ENCODE data around the gene TUBGCP6.
A peak's percentile ranks its signal among the peaks of the same experiment; 100 is the strongest.

The TUBGCP6 gene

DNA sequence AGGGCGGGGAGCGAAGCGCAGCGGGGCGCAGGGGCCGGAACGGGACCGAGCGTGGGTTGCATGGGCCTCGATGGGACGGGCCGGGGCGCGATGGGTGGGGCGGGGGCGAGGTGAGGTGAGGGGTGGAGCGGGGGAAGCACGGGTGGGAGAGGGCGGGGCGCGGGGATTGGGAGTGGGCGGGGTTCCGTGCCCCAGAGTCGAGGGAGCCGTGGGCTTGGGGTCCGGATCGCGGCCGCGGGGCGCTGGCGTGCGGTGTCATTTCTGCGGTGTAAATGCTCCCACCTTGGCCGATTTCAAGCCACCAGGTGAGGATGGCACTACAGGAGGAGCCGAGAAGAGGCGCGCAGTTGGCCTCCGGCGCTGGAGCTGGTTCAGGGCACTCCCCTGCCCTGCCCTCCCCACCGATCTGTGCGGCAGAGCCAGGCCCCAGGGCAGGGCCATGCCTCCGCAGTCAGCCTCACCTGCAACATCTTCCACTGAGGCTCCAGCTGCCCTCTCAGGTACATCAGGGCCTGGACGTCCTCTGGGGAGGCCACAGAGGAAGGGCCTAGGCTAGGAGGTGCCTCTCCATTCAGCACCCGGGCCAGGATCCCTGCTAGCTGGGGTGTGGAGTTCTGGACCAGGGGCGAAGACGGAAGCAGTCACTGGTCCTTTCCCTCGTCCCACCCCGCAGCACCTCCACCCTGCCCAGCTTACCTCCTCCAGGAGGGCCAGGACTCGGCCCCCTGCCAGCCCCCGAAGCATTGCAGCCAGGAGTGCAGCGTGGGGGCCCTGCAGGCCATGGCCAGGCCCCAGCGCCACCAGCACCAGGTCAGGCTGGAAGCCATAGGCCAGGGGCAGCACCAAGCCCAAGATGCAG lies 620 bp upstream of the TUBGCP6 start:
- Mint-ChIP-seq H3K27me3 (no peaks in the 10 kb centered on the region), H3K4me3 (peak overlapping the region; percentile 98), H3K27ac (peak overlapping the region; percentile 96), H3K4me1 (peaks cover 30% of the 10 kb centered on the region), H3K36me3 (peaks cover 4% of the 10 kb centered on the region), H3K9me3 (no peaks in the 10 kb centered on the region)
- DNase-seq (ENCODE audit: low spot score in 2 of 2) (no peak), ATAC-seq (ENCODE audit: low read depth) (peak; percentile 23)

DNA sequence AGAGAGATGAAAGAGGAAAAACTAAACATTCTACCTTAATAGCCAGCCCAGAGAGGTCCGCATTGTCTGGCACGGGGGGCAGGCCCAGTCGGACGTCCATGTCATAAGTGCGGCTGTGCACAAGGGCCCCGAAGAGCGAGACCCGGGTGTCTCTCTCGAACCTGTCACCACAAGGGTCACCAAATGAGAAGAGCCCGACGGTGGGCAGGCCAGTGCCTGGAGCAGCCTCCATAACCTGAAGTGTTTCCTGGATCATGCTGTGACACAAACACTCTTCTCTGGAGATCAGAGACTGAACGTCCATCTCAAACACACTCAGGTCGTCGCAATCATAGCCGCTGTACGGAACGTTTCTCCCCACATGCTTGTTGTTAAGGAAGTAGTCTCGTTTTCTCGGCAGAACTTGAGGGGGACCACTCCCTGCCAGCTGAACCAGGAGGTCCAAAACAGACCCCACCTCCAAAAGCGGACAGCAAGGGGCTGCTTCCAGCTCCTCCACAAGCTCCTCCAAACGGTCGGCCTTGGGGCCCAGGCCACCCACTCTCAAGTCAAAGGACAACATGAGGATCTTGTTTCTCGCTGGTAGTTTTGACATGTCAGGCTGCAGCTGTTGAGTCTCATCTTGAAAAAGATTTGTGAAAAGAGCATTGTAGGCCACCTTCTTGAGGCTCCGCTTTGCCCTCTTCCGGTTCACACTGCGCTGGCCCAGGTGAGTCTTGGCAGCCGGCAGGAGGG lies 971 bp downstream of the TUBGCP6 start:
- no peaks in the 10 kb centered on the region for H3K9me3 Mint-ChIP-seq
- H3K4me1 Mint-ChIP-seq: peaks cover 30% of the 10 kb centered on the region
- peaks cover 8% of the 10 kb centered on the region for H3K36me3 Mint-ChIP-seq
- DNase-seq (ENCODE audit: low spot score in 2 of 2) (no peak), ATAC-seq (ENCODE audit: low read depth) (no peak)
- H3K27ac Mint-ChIP-seq: peak overlapping the region; percentile 96
- no peaks in the 10 kb centered on the region for H3K27me3 Mint-ChIP-seq
- H3K4me3 Mint-ChIP-seq: peak overlapping the region; percentile 98

DNA sequence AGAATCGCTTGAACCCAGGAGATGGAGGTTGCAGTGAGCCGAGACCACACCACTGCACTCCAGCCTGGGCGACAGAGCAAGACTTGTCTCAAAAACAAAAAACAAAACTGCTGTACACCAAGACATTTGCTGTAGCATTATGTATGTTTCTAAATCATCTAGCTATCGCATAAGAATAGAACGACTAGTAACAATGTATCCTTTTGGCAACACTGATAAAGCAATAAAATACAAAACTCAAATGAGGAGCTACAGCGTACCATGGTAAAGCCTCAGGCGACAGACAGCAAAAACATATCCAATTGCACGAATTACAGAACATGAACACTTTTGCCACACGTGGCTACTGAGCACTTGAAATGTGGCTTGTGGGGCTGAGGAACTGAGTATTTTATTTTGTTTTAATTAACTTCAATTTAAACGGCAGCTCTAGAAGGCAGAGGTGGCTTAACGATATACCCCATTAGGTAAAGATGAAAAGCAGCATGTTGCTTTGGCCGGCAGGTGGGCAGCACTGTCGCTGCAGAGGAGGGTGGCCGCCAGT lies 2.3 kb downstream of the TUBGCP6 start:
- ATAC-seq (ENCODE audit: low read depth) (no peak), DNase-seq (ENCODE audit: low spot score in 2 of 2) (no peak)
- H3K36me3 Mint-ChIP-seq: peaks cover 11% of the 10 kb centered on the region
- no peaks in the 10 kb centered on the region for H3K27me3 Mint-ChIP-seq
- H3K4me1 Mint-ChIP-seq: peaks cover 29% of the 10 kb centered on the region
- H3K4me3 Mint-ChIP-seq: peak overlapping the region; percentile 98
- H3K27ac Mint-ChIP-seq: peak overlapping the region; percentile 45
- no peaks in the 10 kb centered on the region for H3K9me3 Mint-ChIP-seq

DNA sequence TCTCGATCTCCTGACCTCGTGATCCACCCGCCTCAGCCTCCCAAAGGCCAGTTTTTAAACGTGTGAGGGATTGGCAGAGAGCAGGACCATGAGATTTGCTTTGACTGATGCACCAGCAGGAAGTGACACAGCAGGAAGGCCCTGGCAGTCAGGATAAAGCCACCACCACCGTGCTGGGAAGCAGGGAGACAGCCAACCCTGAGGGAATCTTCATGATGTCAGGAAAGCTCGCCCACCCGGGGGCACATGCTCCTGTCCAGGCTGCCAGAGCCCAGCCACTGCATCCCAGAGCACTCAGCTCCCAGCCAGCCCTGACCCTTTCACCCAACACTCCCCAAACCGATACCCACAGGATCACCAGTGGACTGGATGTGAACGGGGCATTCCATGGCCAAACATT lies 6.1 kb downstream of the TUBGCP6 start:
- H3K27ac Mint-ChIP-seq: no peak overlapping the region
- ATAC-seq (ENCODE audit: low read depth) (no peak), DNase-seq (ENCODE audit: low spot score in 2 of 2) (no peak)
- H3K9me3 Mint-ChIP-seq: no peaks in the 10 kb centered on the region
- H3K36me3 Mint-ChIP-seq: peaks cover 23% of the 10 kb centered on the region
- H3K4me3 Mint-ChIP-seq: no peak overlapping the region
- peaks cover 42% of the 10 kb centered on the region for H3K4me1 Mint-ChIP-seq
- no peaks in the 10 kb centered on the region for H3K27me3 Mint-ChIP-seq

DNA sequence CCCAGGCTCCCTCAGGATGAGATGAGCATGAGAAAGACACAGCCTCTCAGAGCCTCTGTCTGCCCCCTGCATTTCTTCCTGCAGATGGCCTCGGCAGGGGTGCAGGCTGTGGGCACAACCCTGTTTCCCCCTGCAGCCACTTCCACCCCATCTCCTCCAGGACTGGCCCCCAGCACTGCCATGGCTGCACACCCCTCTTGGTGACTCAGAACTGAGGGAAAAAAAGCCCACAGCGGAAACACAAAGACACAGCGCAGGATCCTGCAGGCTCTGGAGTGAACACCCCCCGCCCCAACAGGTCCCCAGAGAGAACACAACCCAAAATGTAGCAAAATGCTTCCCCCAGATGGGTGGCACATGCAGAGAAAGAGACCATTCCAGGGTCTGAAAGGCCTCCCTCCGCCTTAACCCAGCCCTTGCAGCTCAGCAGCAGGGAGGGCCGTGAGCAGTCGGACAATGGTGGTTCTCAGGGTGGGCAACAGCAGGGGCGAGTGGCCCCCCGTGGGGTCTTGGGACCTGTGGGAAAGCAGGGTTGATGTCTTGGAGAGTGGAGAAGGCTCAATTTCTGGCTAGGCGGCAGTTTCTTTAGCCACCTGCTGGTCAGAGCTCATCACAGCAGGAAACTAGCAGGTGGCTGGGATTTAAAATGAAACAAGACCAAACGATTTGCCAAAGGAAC lies 8.0 kb downstream of the TUBGCP6 start:
- peaks cover 29% of the 10 kb centered on the region for H3K36me3 Mint-ChIP-seq
- DNase-seq (ENCODE audit: low spot score in 2 of 2) (no peak), ATAC-seq (ENCODE audit: low read depth) (peak; percentile 29)
- H3K4me1 Mint-ChIP-seq: peaks cover 32% of the 10 kb centered on the region
- H3K27me3 Mint-ChIP-seq: no peaks in the 10 kb centered on the region
- H3K27ac Mint-ChIP-seq: no peak overlapping the region
- no peak overlapping the region for H3K4me3 Mint-ChIP-seq
- H3K9me3 Mint-ChIP-seq: no peaks in the 10 kb centered on the region

DNA sequence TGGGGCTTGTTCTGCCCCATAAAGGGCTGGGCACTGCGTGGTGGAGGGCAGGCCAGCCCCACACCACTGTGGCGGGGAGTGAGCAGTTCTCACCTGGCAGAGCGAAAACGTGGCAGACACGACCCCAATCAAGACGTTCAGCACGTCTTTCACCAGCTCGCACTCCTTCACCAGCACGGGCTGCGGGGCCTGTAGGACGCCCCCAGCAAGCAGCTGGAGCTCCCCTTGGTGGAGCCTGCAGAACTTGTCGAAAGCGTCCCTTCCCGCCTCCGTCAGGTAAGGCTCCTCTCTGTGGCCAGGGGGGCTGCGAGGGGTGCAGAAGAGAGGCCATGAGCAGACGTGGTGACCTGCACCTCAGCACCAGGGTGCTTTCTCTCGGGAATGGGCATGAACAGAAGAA lies 11.6 kb downstream of the TUBGCP6 start:
- DNase-seq (ENCODE audit: low spot score in 2 of 2) (no peak), ATAC-seq (ENCODE audit: low read depth) (no peak)
- Mint-ChIP-seq H3K27me3 (no peaks in the 10 kb centered on the region), H3K27ac (no peak overlapping the region), H3K4me1 (peaks cover 30% of the 10 kb centered on the region), H3K36me3 (peaks cover 34% of the 10 kb centered on the region), H3K9me3 (no peaks in the 10 kb centered on the region), H3K4me3 (no peak overlapping the region)

DNA sequence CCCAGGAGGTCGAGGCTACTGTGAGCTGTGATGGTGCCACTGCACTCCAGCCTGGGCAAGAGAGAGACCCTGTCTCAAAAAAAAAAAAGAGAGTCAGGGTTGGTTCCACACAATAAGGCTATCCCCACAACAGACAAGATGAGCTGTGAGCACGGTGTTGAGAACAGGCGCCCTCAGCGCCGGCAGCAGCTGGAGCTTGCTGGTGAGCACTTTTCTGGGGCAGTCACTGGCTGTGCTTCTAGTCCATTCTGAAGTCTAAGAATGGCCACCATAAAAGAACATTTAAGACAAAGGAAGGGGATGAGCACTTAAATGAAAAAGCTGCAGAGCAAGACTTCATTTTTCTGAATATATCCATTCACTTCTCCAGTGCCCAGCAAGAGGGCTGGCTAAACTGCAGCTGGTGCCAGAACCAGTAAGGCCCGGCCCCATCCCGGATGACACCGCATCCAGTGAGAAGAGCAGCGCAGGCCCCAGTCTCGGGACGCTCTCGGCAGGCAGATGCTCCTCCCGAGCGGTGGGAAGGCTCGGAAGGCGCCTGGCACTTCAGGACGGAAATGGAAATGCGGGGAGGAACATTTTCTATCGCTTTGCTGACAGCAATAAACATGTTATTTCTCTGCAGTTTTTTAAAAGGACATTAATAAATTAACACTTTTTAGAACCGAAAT lies 12.2 kb downstream of the TUBGCP6 start:
- H3K27ac Mint-ChIP-seq: no peak overlapping the region
- no peaks in the 10 kb centered on the region for H3K27me3 Mint-ChIP-seq
- DNase-seq (ENCODE audit: low spot score in 2 of 2): no peak
- H3K36me3 Mint-ChIP-seq: peaks cover 31% of the 10 kb centered on the region
- H3K9me3 Mint-ChIP-seq: no peaks in the 10 kb centered on the region
- no peak overlapping the region for H3K4me3 Mint-ChIP-seq
- peaks cover 26% of the 10 kb centered on the region for H3K4me1 Mint-ChIP-seq
- ATAC-seq (ENCODE audit: low read depth): no peak

DNA sequence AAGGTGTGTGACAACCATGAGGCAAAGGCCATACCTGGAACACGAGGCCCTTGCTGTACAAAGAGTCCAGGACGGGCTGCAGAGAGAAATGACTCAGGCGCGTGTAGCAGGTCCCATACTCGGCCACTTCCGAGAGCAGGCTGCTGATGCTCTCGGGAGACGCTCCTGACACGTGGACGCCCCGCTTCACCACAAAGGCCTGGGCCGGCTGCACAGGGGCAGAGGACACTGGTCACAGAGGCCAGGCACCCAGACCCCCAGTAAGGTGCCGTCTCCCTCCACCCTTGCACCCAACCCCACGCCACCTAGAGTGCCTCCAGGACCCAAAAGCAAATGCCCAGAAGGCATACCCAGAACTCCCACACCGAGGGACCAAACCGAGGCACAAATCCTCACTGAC lies 15.5 kb downstream of the TUBGCP6 start:
- no peak overlapping the region for H3K27ac Mint-ChIP-seq
- ATAC-seq (ENCODE audit: low read depth) (no peak), DNase-seq (ENCODE audit: low spot score in 2 of 2) (no peak)
- no peak overlapping the region for H3K4me3 Mint-ChIP-seq
- peaks cover 25% of the 10 kb centered on the region for H3K36me3 Mint-ChIP-seq
- H3K9me3 Mint-ChIP-seq: no peaks in the 10 kb centered on the region
- H3K27me3 Mint-ChIP-seq: no peaks in the 10 kb centered on the region
- H3K4me1 Mint-ChIP-seq: peaks cover 12% of the 10 kb centered on the region

DNA sequence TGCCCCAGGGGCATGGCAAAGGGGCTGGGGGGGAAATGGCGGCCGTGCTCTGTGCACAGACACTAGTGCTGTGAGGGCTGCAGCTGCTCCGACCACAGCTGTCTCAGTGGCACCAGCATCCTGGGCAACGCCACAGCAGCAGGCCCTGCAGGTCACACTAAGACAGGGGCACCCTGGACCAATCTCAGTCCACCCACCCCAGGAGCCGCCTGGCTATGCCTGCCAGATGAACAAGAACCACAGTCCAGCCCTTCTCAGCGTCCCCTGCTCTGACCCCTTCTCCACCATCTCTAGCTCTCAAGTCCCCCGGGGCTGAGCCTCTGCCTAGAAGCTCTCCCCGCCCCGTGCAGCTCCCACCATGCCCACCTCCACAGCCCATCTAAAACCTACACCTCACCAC lies 16.5 kb downstream of the TUBGCP6 start:
- peak overlapping the region; percentile 79 for H3K27ac Mint-ChIP-seq
- H3K36me3 Mint-ChIP-seq: peaks cover 23% of the 10 kb centered on the region
- H3K4me3 Mint-ChIP-seq: no peak overlapping the region
- ATAC-seq (ENCODE audit: low read depth) (no peak), DNase-seq (ENCODE audit: low spot score in 2 of 2) (no peak)
- H3K9me3 Mint-ChIP-seq: no peaks in the 10 kb centered on the region
- peaks cover 6% of the 10 kb centered on the region for H3K4me1 Mint-ChIP-seq
- H3K27me3 Mint-ChIP-seq: no peaks in the 10 kb centered on the region

DNA sequence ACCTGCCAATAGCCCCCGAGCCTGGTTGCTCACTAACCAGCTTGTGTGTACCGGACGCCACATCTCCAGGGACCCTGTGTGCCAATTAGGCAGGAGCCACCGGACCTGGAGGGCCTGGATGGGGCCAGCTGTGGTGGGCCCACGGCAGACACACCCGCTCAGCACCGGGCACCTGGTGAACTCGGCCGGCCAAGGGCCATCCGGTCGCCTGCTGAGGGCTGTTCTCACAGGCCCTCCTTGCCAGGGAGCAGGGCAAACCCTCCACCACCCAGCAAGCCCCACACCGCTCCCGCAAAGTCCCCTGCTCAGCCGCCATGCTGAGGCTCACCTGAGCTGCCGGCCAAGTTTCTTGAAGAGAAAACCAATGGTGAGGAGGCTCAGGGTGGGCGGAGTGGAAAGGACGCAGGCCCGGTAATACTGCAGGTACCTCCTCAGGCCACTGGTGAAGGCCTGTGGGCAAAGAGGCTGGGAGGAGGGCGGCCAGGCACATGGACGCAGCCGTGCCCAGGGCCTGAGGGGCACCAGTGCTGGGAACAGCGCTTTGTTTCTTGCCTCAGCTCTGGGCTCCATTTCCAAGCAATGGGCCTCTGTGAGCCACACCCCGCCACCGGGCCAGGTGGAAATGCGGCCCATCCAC lies 17.1 kb downstream of the TUBGCP6 start:
- no peak overlapping the region for H3K27ac Mint-ChIP-seq
- peaks cover 25% of the 10 kb centered on the region for H3K36me3 Mint-ChIP-seq
- no peaks in the 10 kb centered on the region for H3K27me3 Mint-ChIP-seq
- H3K9me3 Mint-ChIP-seq: no peaks in the 10 kb centered on the region
- ATAC-seq (ENCODE audit: low read depth) (no peak), DNase-seq (ENCODE audit: low spot score in 2 of 2) (no peak)
- peaks cover 6% of the 10 kb centered on the region for H3K4me1 Mint-ChIP-seq
- no peak overlapping the region for H3K4me3 Mint-ChIP-seq

DNA sequence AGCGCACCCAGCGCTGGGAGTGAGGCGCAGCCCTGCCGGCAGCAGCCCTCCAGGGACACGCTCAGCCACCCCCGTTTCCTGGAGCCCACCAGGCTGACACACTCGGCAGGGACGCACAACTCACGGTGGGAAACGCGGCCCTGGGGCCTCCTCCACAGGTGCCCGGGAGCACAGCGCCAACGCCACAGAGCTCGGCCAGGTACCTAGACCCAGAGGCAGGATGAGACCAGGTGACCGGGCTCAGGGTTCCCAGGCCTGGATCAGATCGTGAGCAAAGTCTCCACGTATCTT lies 18.0 kb downstream of the TUBGCP6 start:
- no peaks in the 10 kb centered on the region for H3K9me3 Mint-ChIP-seq
- H3K36me3 Mint-ChIP-seq: peaks cover 23% of the 10 kb centered on the region
- no peaks in the 10 kb centered on the region for H3K27me3 Mint-ChIP-seq
- no peak for DNase-seq (ENCODE audit: low spot score in 2 of 2)
- no peak overlapping the region for H3K4me3 Mint-ChIP-seq
- ATAC-seq (ENCODE audit: low read depth): no peak
- H3K27ac Mint-ChIP-seq: no peak overlapping the region
- H3K4me1 Mint-ChIP-seq: peaks cover 6% of the 10 kb centered on the region

DNA sequence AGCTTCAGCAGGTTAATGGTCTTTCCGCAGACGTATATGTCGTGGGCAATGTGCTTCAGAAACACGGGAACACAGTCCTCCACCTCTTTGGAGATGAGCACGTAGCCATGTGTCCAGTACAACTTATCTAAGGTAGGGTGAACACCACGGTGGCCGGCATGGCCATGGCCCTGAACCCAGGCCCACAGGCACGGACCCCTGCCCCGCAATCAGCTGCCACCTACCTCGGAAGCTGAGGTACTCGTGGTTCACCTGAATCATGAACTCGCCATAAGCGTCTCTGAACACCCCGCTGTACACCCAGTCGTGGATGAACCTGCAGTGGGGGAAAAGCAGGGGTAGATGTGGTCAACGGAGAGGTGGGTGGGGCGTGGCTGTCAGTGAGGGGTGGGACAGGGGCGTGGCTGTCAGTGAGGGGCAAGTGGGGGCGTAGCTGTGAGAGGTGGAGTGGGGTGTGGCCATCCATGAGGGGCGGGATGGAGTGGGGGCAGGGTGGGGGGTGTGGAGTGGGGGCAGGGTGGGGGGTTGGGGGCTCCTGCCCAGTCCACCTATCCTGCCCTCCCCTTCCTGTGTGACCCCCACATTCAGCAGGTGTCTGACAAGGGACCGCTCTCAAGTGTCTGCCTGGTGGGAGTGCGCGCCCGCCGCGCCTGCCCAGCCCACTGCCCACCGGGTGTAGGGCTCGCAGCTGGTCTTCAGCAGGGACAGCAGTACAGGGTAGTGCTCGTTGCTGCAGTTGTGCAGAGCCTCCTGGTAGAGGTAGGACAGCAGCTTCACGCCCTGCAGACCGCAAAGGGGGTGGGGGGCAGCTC lies 18.6 kb downstream of the TUBGCP6 start:
- no peak overlapping the region for H3K27ac Mint-ChIP-seq
- H3K4me3 Mint-ChIP-seq: no peak overlapping the region
- peaks cover 23% of the 10 kb centered on the region for H3K36me3 Mint-ChIP-seq
- DNase-seq (ENCODE audit: low spot score in 2 of 2) (no peak), ATAC-seq (ENCODE audit: low read depth) (no peak)
- H3K27me3 Mint-ChIP-seq: no peaks in the 10 kb centered on the region
- H3K4me1 Mint-ChIP-seq: peaks cover 6% of the 10 kb centered on the region
- H3K9me3 Mint-ChIP-seq: no peaks in the 10 kb centered on the region
